B cell (primary cell): ENCODE data around the gene CEPT1. TPM values are rescaled to one million over a fixed set of nuclear protein-coding genes. Genes with fewer than 3 reads are reported as not detected.

Experiments used
- ATAC-seq: fragments of 200-7000 bp; cut with Tn5 transposase; one replicate; pipeline ENCODE4 v1.10.0; 2021; ENCODE audit warnings: low read depth, mild to moderate bottlenecking, moderate number of reproducible peaks, moderate library complexity
- CTCF ChIA-PET: fragments of 350-600 bp; sonication (Branson Sonifier 250); formaldehyde crosslinking; loops from one replicate; lab custom pipeline; 2021; ENCODE audit warnings: antibody characterized with exemption, inconsistent platforms; lab: Charles Lee
- POLR2A ChIA-PET: fragments of 350-600 bp; sonication (Branson Sonifier 250); formaldehyde crosslinking; loops from one replicate; lab custom pipeline; 2021; ENCODE audit warnings: antibody characterized with exemption; lab: Charles Lee
- DNase-seq: peaks from one replicate; pipeline ENCODE4 v3.0.0; 2013
- H2AFZ ChIP-seq: 2 replicates; pipeline ENCODE4 v1.6.1; 2012; ENCODE audit warnings: mild to moderate bottlenecking, low read depth, low read length; ENCODE audit not compliant: insufficient read depth, poor library complexity, severe bottlenecking
- H3K27ac ChIP-seq, 2 donors: 1 replicate in 1 of 2; 2 replicates in 1 of 2; pipeline ENCODE4 v1.5.1; 2012 to 2013; ENCODE audit warnings: low read length in 2 of 2, mild to moderate bottlenecking in 2 of 2, moderate library complexity in 1 of 2
- H3K27me3 ChIP-seq, 4 experiments: fragments of 200-600 bp in 1 of 4; sonication (generic) in 1 of 4; replicated peaks in 1 of 4; 1 replicate in 2 of 4; 2 replicates in 2 of 4; pipeline versions ENCODE4 v1.6.1 to v1.7.0; 2013 to 2016; ENCODE audit warnings: low read length in 3 of 4, mild to moderate bottlenecking in 2 of 4, mixed read lengths in 1 of 4, moderate library complexity in 1 of 4; ENCODE audit not compliant: insufficient read depth in 4 of 4, control insufficient read depth in 3 of 4; ENCODE audit errors: control extremely low read depth in 1 of 4
- H3K36me3 ChIP-seq, 2 experiments: replicated peaks in 1 of 2; 1 replicate in 1 of 2; 2 replicates in 1 of 2; pipeline versions ENCODE4 v1.6.1 to v1.7.1; 2013; ENCODE audit warnings: low read length in 1 of 2; ENCODE audit not compliant: insufficient read depth in 2 of 2, control insufficient read depth in 1 of 2; ENCODE audit errors: control extremely low read depth in 1 of 2, extremely low read depth in 1 of 2
- H3K4me1 ChIP-seq, 2 donors: fragments of 200-600 bp in 1 of 2; sonication (generic) in 1 of 2; 1 replicate in 1 of 2; 2 replicates in 1 of 2; pipeline versions ENCODE4 v1.5.1 to v1.6.1; 2013 to 2017; ENCODE audit warnings: low read length in 2 of 2; ENCODE audit not compliant: control insufficient read depth in 2 of 2, insufficient read depth in 2 of 2
- H3K4me2 ChIP-seq: replicated peaks from 2 replicates; pipeline ENCODE3; 2012; ENCODE audit warnings: mild to moderate bottlenecking, low read depth, low read length; ENCODE audit not compliant: poor library complexity, severe bottlenecking
- H3K4me3 ChIP-seq, 5 experiments: fragments of 200-600 bp in 1 of 5; sonication (generic) in 1 of 5; 1 replicate in 3 of 5; 2 replicates in 2 of 5; pipeline versions ENCODE4 v1.5.1 to v1.7.0; 2011 to 2016; ENCODE audit warnings: low read length in 4 of 5, mild to moderate bottlenecking in 4 of 5, low read depth in 2 of 5, control low read depth in 1 of 5, moderate library complexity in 1 of 5; ENCODE audit not compliant: insufficient read depth in 1 of 5; ENCODE audit errors: control extremely low read depth in 1 of 5, extremely low read depth in 1 of 5
- H3K79me2 ChIP-seq: fragments of 200-600 bp; sonication (generic); one replicate; pipeline ENCODE4 v1.6.0; 2016; ENCODE audit warnings: low read length; ENCODE audit not compliant: control insufficient read depth, insufficient read depth
- H3K9ac ChIP-seq: fragments of 200-600 bp; sonication (generic); 2 replicates; pipeline ENCODE4 v1.6.1; 2017; ENCODE audit warnings: mild to moderate bottlenecking, low read length, moderate library complexity
- H3K9me3 ChIP-seq, 3 donors: one replicate each; pipeline versions ENCODE4 v1.6.1 to v1.7.1; 2013; ENCODE audit warnings: low read length in 2 of 3; ENCODE audit not compliant: control insufficient read depth in 2 of 3, insufficient read depth in 1 of 3; ENCODE audit errors: control extremely low read depth in 1 of 3
- H4K20me1 ChIP-seq: 2 replicates; pipeline ENCODE4 v1.6.0; 2012; ENCODE audit warnings: mild to moderate bottlenecking, low read length; ENCODE audit not compliant: insufficient read depth, control insufficient read depth, poor library complexity, severe bottlenecking
- H3K27ac Mint-ChIP-seq: one replicate; pipeline ENCODE4 v1.8.0; 2021; ENCODE audit warnings: mixed read lengths
- H3K27me3 Mint-ChIP-seq: one replicate; pipeline ENCODE4 v1.8.0; 2021; ENCODE audit warnings: mixed read lengths
- H3K4me1 Mint-ChIP-seq: one replicate; pipeline ENCODE4 v1.8.0; 2021; ENCODE audit warnings: mixed read lengths
- H3K4me3 Mint-ChIP-seq: one replicate; pipeline ENCODE4 v1.8.0; 2021; ENCODE audit warnings: mixed read lengths
- H3K9me3 Mint-ChIP-seq: one replicate; pipeline ENCODE4 v1.8.0; 2022; ENCODE audit warnings: mixed read lengths; ENCODE audit not compliant: insufficient read depth
- EZH2 ChIP-seq: IDR thresholded peaks from 2 replicates; pipeline ENCODE4 v1.6.1; 2012; ENCODE audit warnings: borderline replicate concordance, low read depth, mild to moderate bottlenecking, moderate library complexity, low read length; ENCODE audit not compliant: insufficient read depth, poor library complexity, severe bottlenecking
- WGBS: methylation state at CpG from one replicate; pipeline ENCODE4 v1.1.5; 2013; ENCODE audit warnings: missing lambda C conversion rate; ENCODE audit not compliant: insufficient coverage; 5-methylcytosine and 5-hydroxymethylcytosine counted together
- intact Hi-C: fragments of 100-400 bp; cut with micrococcal nuclease; formaldehyde crosslinking; loops from one replicate; pipeline ENCODE4 v1.10.0; 2022
- polyA plus RNA-seq: library from polyadenylated mRNA; depleted of rRNA; stranded (reverse); fragments of >200 nt; gene quantifications from 2 replicates; pipeline ENCODE4 v1.2.3, GENCODE V29; 2012
- total RNA-seq, 2 donors: library from RNA; stranded (reverse); fragments of 120-200 nt in 1 of 2; gene quantifications; 1 replicate in 1 of 2; 2 replicates in 1 of 2; pipeline versions ENCODE4 v1.2.3 to v1.2.4, GENCODE V29; 2013 to 2022
- TF ChIP-seq, protein P1 (sequence below): fragments of 200-600 bp; IDR thresholded peaks from one replicate; pipeline ENCODE4 v1.8.0; 2022; ENCODE audit warnings: antibody characterized with exemption, mild to moderate bottlenecking

Gene CEPT1
- total and polyA plus RNA-seq, 2 donors (not counting 1 experiment from before 2014, with no cell fraction given), result 47.1 to 83.5 TPM

DNA sequence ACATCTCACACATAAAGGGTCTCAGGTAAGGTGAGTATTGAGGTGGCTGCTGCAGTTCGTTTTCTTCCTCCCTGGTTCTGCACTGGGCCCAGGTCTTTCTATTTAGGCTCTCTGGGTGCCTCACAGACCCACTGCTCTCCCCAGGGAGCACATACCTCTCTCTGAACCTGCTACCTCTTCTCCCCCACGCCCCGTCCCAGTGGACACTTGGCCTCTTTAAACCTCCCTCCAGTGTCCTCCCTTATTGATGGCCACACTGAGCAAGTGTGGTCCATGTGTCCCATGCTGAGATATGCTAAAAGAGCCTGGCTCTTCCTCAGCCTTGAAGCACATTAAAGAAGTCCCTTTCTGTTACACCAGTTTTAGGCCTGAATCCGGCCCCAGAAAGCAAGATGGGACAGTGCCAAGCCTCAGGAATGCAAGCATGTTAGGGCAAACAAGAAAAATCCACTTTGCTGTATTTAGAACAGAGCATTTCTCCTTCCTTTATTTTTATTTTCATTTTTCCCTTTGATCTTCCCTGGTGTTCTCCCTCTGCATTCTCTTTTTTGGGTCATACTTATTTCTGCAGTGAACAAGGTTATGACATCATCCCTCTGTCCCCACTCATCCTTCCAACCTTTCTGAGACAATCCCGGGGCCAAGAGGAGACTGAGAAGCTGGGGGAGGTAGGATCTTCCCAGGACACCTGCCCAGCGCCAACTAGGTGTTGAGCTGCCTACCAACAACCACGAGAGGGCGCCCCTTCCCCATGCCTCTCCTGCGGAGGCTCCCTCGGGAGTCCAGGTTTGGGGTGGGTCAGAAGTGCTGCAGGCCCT lies 82.5 kb downstream of the CEPT1 start:
- H3K4me1 ChIP-seq, result peaks cover 85 to 87% of the 10 kb centered on the region in 2 donors
- no peaks in the 10 kb centered on the region for H3K9me3 Mint-ChIP-seq
- peak overlapping the region in 3 of 5 experiments; percentile 3 to 26 (median 5) for H3K4me3 ChIP-seq
- H3K27me3 ChIP-seq, result no peaks in the 10 kb centered on the region
- ChIA-PET CTCF (interaction anchor here (0.7 to 10.9 kb wide), 42 partner anchors 8 to 547 kb away, joined by 3 to 205 read pairs (median 5); partner anchors contain the start of genes CEPT1, DENND2D, DRAM2 and WDR77), POLR2A (interaction anchor here (0.7 to 1.1 kb wide), 2 partner anchors 19 to 254 kb away, joined by 3 to 7 read pairs; no protein-coding TSS in a partner anchor)
- WGBS, result 7% methylated on average over 7 of the region's 10 CpGs
- peak overlapping the region; percentile 72 for H3K4me3 Mint-ChIP-seq
- H2AFZ ChIP-seq, result peak overlapping the region; percentile 37
- H3K4me2 ChIP-seq, result peak overlapping the region; percentile 58
- intact Hi-C loops, result loop anchor here (1.0 to 10.0 kb wide), 10 partner anchors 8 to 542 kb away; partner anchors contain the start of genes CEPT1, DRAM2 and LRIF1
- no peaks in the 10 kb centered on the region for H3K36me3 ChIP-seq
- TF ChIP-seq EZH2, result no peak
- TF ChIP-seq, protein P1, sequence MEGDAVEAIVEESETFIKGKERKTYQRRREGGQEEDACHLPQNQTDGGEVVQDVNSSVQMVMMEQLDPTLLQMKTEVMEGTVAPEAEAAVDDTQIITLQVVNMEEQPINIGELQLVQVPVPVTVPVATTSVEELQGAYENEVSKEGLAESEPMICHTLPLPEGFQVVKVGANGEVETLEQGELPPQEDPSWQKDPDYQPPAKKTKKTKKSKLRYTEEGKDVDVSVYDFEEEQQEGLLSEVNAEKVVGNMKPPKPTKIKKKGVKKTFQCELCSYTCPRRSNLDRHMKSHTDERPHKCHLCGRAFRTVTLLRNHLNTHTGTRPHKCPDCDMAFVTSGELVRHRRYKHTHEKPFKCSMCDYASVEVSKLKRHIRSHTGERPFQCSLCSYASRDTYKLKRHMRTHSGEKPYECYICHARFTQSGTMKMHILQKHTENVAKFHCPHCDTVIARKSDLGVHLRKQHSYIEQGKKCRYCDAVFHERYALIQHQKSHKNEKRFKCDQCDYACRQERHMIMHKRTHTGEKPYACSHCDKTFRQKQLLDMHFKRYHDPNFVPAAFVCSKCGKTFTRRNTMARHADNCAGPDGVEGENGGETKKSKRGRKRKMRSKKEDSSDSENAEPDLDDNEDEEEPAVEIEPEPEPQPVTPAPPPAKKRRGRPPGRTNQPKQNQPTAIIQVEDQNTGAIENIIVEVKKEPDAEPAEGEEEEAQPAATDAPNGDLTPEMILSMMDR, result peak; percentile 89
- H3K27me3 Mint-ChIP-seq, result no peaks in the 10 kb centered on the region
- H3K4me1 Mint-ChIP-seq, result peaks cover 82% of the 10 kb centered on the region
- H3K27ac Mint-ChIP-seq, result peak overlapping the region; percentile 91
- H3K27ac ChIP-seq, result peak overlapping the region; percentile 46 to 92
- ATAC-seq (peak; percentile 48), DNase-seq (peak; percentile 83)
- H4K20me1 ChIP-seq, result no peaks in the 10 kb centered on the region
- peak overlapping the region; percentile 31 for H3K9ac ChIP-seq
- no peaks in the 10 kb centered on the region for H3K79me2 ChIP-seq
- no peaks in the 10 kb centered on the region for H3K9me3 ChIP-seq
